HG03066 (cell line): ENCODE measurements around the gene LRRC47.

Experiments
- ATAC-seq: cut with Tn5 transposase; IDR thresholded peaks from one replicate; pipeline ENCODE4 v1.9.1; 2021; ENCODE audit warnings: low read depth; ENCODE audit not compliant: unreplicated experiment

Gene LRRC47

GRCh38 chr1:3787745-3788605 lies 8.3 kb downstream of the LRRC47 start:
- no peak for ATAC-seq

DNA sequence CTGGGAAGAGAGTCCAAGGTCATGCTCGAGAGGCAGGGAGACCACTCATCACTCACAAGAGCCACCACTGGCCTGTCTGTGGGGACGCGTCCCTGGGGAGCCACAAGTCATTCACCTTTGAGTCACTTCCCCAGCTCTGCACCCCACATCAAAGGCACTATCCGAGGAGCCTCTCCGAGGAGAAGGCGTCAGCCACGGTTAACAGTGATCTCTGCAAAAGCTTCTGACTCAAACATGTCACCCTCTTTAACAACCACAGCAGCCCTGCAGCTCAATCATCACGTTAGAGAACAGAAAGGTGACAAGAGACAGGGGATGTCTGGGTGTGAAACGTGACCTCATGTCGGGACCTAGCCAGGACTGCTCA lies 9.0 kb downstream of the LRRC47 start:
- ATAC-seq = no peak

GRCh38 chr1:3786468-3787348 lies 9.6 kb downstream of the LRRC47 start:
- no peak for ATAC-seq

DNA sequence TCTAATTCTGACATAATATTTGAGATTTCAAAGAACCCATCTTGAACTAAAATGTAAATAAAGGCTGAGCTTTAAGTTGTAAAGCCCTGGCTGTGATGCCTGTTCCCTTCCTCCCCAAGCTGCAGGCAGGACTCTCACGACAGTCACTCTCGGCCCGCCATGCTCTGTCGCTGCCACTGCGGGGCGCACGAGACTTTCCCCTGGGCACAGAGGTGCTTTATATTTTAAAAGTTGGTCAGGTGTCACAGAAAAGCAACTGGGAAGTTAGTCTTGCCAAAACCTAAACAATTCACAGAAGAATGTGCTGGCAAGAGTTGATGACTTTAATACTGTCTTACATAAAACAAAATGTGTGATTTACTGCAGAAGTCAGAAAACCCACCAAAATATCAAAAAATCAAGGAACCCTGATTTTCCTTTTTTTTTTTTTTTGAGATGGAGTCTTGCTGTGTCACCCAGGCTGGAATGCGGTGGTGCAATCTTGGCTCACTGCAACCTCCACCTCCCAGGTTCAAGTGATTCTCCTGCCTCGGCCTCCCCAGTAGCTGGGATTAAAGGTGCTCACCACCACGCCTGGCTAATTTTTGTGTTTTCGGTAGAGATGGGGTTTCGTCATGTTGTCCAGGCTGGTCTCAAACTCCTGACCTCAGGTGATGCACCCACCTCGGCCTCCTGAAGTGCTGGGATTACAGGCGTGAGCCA lies 10.7 kb downstream of the LRRC47 start:
- no peak for ATAC-seq

DNA sequence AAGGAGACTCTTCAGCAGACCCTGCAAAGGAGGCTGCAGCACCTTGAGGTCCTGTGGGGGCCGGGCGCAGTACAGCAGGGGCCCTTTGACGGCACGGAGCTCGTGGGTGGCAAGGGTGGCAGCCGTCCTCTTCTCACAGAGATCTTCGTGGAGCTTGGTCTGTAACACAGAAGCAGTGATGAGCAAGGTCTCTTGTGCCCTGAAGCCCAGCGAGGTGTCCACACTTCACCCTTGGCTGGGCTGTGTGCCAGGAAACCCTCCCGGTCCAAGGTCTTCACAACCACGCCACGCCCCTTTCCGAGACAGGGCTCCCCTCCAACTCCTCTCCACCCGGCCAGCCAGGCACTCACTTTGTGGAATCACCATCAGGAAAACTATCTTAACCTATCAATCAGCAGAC lies 11.3 kb downstream of the LRRC47 start:
- ATAC-seq = no peak

GRCh38 chr1:3783651-3784474 lies 12.4 kb downstream of the LRRC47 start:
- no peak for ATAC-seq

- ATAC-seq = no peak
Observed at GRCh38 chr1:3780901-3781300, 15.4 kb downstream of the LRRC47 start.

GRCh38 chr1:3779912-3780416 lies 16.3 kb downstream of the LRRC47 start:
- ATAC-seq = no peak

DNA sequence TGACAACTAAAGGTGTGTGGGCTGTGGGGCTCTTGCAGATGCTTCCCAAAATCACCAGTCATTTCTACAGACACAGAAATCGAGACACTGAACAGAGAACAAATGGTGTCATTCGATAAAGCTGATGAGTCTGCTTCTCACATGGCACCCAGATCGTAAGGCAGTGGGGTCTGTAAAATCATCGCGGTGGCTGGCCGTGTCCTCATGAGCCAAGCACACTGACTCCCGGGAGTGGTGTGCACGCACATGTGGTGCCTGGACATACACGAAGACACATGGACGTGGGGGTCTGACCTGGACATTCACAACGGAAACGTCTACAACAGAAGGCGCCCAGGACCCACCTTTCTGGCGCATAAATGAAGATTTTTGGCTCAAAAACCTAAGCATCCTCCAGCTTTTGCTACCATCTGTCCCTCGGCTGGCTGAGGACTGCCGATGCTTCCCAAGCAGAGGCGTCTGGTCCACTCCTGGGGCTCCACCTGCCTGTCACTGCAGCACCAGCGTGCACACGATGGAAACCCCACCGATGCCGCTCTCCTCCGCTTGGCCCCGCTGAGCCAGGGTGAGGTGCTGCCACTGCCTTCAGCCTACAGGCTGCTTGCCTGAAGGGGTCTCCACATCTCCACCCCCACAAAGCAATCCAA lies 16.9 kb downstream of the LRRC47 start:
- no peak for ATAC-seq

GRCh38 chr1:3778590-3779264 lies 17.6 kb downstream of the LRRC47 start:
- no peak for ATAC-seq

- ATAC-seq = no peak
Observed at GRCh38 chr1:3777647-3778589, 18.4 kb downstream of the LRRC47 start.

DNA sequence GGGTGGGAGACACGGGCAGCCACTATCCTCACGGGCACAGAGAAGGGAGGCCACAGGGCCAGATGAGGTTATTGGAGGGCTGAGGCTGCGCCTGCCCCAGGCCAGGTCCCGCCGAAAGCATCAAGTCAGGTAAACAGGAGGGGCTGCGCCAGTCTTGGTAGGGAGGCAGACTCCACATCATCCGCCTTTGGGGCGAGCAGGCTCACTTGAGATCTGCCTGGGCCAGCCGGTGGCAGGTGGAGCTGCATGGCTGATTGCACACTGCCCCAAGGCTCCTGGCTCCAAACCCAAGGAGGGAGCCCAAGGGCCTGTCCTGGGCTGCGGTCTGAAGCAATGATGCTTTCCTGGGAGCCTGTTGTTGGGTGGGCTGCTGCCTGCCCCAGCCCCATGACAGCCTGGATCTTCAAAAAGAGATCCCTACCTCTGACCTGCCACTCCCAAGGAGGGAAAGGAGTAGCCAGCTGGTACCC lies 19.2 kb downstream of the LRRC47 start:
- ATAC-seq = no peak

GRCh38 chr1:3776231-3776961 lies 19.9 kb downstream of the LRRC47 start:
- no peak for ATAC-seq

DNA sequence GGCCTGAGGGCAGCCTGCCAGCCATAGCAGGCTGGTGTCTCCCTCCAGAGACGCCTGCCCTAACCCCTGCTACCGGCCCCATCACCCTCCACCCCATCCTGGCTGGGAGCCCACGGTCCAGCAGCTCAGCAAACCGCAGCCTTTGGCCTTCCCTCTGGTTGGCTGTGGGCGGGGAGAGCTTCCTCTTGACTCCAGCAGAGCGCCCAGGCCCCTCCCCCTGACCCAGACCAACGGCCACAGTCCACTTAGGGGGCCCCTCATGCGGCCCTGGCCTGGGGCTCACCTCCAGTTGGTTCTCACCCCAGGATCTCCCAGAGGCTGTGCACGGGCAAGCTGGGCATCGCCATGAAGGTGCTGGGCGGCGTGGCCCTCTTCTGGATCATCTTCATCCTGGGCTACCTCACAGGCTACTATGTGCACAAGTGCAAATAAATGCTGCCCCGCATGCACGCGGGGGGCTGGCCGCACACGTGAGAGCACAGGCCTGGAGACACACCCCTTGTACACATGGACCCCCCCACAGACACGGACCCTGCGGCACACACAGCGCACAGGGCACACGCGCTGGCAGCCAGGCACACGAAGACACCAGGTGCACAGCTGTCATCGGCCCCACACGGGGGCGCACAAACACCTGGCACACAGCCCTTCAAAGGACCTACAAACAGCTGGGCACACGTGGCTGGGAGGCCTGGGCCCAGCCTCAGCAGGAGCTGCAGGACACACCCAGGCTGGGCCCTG lies 20.6 kb downstream of the LRRC47 start:
- no peak for ATAC-seq

DNA sequence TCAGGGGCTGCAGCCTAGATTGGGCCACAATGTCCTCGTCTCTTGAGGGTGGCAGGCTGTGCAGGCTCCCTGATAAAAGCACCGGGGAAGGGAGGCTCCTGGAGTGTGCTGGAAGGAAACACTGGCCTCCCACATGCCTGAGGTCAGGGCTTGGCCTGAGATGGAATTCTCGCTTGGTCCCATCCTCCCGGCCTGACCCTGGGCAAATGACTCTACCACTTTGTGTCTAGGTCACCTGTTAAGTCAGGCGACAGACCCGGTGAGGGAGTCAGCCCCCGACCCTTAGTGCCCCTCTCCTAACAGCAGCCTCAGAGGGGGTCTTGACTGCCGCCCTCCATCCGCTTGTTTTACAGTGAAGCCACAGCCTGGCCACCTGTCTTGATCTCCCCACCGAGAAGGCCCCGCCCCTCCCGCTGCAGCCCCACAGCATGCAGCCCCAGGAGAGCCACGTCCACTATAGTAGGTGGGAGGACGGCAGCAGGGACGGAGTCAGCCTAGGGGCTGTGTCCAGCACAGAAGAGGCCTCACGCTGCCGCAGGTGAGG lies 21.3 kb downstream of the LRRC47 start:
- ATAC-seq = no peak

GRCh38 chr1:3774276-3774945 lies 21.9 kb downstream of the LRRC47 start:
- ATAC-seq = no peak
